Measurements from ENCODE around the gene SLC45A2.
"Not testable (repeated sequence)": the region's sequence is repeated elsewhere in the genome, so short reads cannot be mapped to it uniquely, and the experiment has no call there.

The SLC45A2 gene

GRCh38 chr5:33958176-33958575 is 26.3 kb downstream of the SLC45A2 start:
- DNase-seq, result no peak

GRCh38 chr5:33957577-33958150 is 26.8 kb downstream of the SLC45A2 start:
- DNase-seq, result no peak

- DNase-seq, result not testable (repeated sequence)
Measured at GRCh38 chr5:33952175-33952574, 32.3 kb downstream of the SLC45A2 start.

- DNase-seq, result no peak
Measured at GRCh38 chr5:33944543-33945132, 39.9 kb downstream of the SLC45A2 start.

GRCh38 chr5:33941090-33941489 is 43.4 kb downstream of the SLC45A2 start:
- DNase-seq, result no peak

GRCh38 chr5:33939556-33940262 is 44.8 kb downstream of the SLC45A2 start:
- DNase-seq, result no peak

- no peak for DNase-seq
Measured at GRCh38 chr5:33938881-33939280, 45.6 kb downstream of the SLC45A2 start.

- DNase-seq, result no peak
Measured at GRCh38 chr5:33938507-33938796, 46.0 kb downstream of the SLC45A2 start.

GRCh38 chr5:33937707-33938506 is 46.6 kb downstream of the SLC45A2 start:
- no peak for DNase-seq

GRCh38 chr5:33937017-33937706 is 47.3 kb downstream of the SLC45A2 start:
- no peak for DNase-seq

- DNase-seq, result no peak
Measured at GRCh38 chr5:33936381-33937016, 48.0 kb downstream of the SLC45A2 start, which contains the start of gene RXFP3. TSS of gene RXFP3 (plus strand) at chr5:33936386. CDS start at chr5:33936741, 355 bp downstream.

- no peak for DNase-seq
Measured at GRCh38 chr5:33936004-33936380, 48.5 kb downstream of the SLC45A2 start.

GRCh38 chr5:33934176-33934575 is 50.3 kb downstream of the SLC45A2 start:
- DNase-seq, result no peak

GRCh38 chr5:33933723-33934169 is 50.7 kb downstream of the SLC45A2 start:
- DNase-seq, result no peak

- no peak for DNase-seq
Measured at GRCh38 chr5:33931136-33931535, 53.4 kb downstream of the SLC45A2 start.

GRCh38 chr5:33929925-33930690 is 54.4 kb downstream of the SLC45A2 start:
- DNase-seq, result no peak

- no peak for DNase-seq
Measured at GRCh38 chr5:33928283-33928682, 56.2 kb downstream of the SLC45A2 start.

- no peak for DNase-seq
Measured at GRCh38 chr5:33927685-33928084, 56.8 kb downstream of the SLC45A2 start.

- DNase-seq, result no peak
Measured at GRCh38 chr5:33925278-33925677, 59.2 kb downstream of the SLC45A2 start.

GRCh38 chr5:33921002-33921401 is 63.5 kb downstream of the SLC45A2 start:
- DNase-seq, result no peak

- not testable (repeated sequence) for DNase-seq
Measured at GRCh38 chr5:33914844-33915243, 69.6 kb downstream of the SLC45A2 start.

- not testable (repeated sequence) for DNase-seq
Measured at GRCh38 chr5:33906248-33906647, 78.2 kb downstream of the SLC45A2 start.

Data from NK-92 treated with Interleukin-12 subunit alpha and Interleukin-12 subunit beta, amount 100 ng/mL, for 24 hours (cell line).